Spleen (tissue), 11 donors: ENCODE measurements around the gene IGF1. TPM values are rescaled to one million over a fixed set of nuclear protein-coding genes. Genes with fewer than 3 reads are reported as not detected.

Experiments used
- DNase-seq: peaks from one replicate; pipeline ENCODE4 v3.0.0-alpha.2; 2020
- H3K27ac ChIP-seq, 8 donors: fragments of 200-600 bp; sonication (generic) in 7 of 8; 1 replicate in 4 of 8; 2 replicates in 4 of 8; pipeline versions ENCODE4 v1.5.0 to v1.8.0; 2016 to 2021; ENCODE audit warnings: inconsistent platforms in 4 of 8, mild to moderate bottlenecking in 4 of 8, moderate library complexity in 1 of 8
- H3K27me3 ChIP-seq, 7 donors: fragments of 200-600 bp; sonication (generic) in 6 of 7; replicated peaks in 1 of 7; 1 replicate in 4 of 7; 2 replicates in 3 of 7; pipeline versions ENCODE4 v1.5.0 to v1.8.0; 2016 to 2021; ENCODE audit warnings: inconsistent platforms in 3 of 7, mild to moderate bottlenecking in 1 of 7
- H3K36me3 ChIP-seq, 6 donors: fragments of 200-600 bp; sonication (generic) in 5 of 6; 1 replicate in 4 of 6; 2 replicates in 2 of 6; pipeline versions ENCODE4 v1.5.0 to v1.8.0; 2016 to 2021; ENCODE audit warnings: inconsistent platforms in 2 of 6
- H3K4me1 ChIP-seq, 6 donors: fragments of 200-600 bp; sonication (generic) in 5 of 6; 1 replicate in 3 of 6; 2 replicates in 3 of 6; pipeline versions ENCODE4 v1.5.0 to v1.8.0; 2016 to 2021; ENCODE audit warnings: inconsistent platforms in 3 of 6
- H3K4me3 ChIP-seq, 8 donors: fragments of 200-600 bp; sonication (generic) in 7 of 8; 1 replicate in 4 of 8; 2 replicates in 4 of 8; pipeline versions ENCODE4 v1.5.0 to v1.8.0; 2016 to 2021; ENCODE audit warnings: inconsistent platforms in 4 of 8, mild to moderate bottlenecking in 4 of 8, moderate library complexity in 2 of 8
- H3K9me3 ChIP-seq, 8 donors: fragments of 200-600 bp; sonication (generic) in 7 of 8; 1 replicate in 4 of 8; 2 replicates in 4 of 8; pipeline versions ENCODE4 v1.5.0 to v1.8.0; 2016 to 2021; ENCODE audit warnings: inconsistent platforms in 4 of 8
- CTCF ChIP-seq, 11 experiments: fragments of 200-600 bp in 7 of 11; fragments of 450-650 bp in 4 of 11; sonication (generic) in 4 of 11; IDR thresholded peaks in 8 of 11; conservative IDR thresholded peaks in 3 of 11; 1 replicate in 7 of 11; 2 replicates in 4 of 11; pipeline versions ENCODE4 v1.4.0 to v1.8.0; 2016 to 2021; ENCODE audit warnings: antibody characterized with exemption in 11 of 11, inconsistent platforms in 4 of 11, mild to moderate bottlenecking in 1 of 11
- POLR2A ChIP-seq, 3 donors: fragments of 450-650 bp; IDR thresholded peaks; one replicate each; pipeline ENCODE4 v1.5.1; 2017; ENCODE audit warnings: antibody characterized with exemption in 3 of 3, mild to moderate bottlenecking in 1 of 3
- POLR2AphosphoS5 ChIP-seq, 3 donors: sonication (generic); formaldehyde crosslinking; IDR thresholded peaks; one replicate each; pipeline ENCODE4 v1.5.1; 2017; ENCODE audit warnings: antibody characterized with exemption in 3 of 3
- WGBS, 5 donors: extraction: QIAGEN DNeasy Blood & Tissue Kit in 3 of 5; methylation state at CpG; one replicate each; pipeline versions ENCODE4 v1.1.5 to v1.1.7; 2013 to 2018; 5-methylcytosine and 5-hydroxymethylcytosine counted together
- intact Hi-C: fragments of 100-400 bp; cut with DNase I; formaldehyde crosslinking; loops from one replicate; pipeline ENCODE4 v1.15.0; 2023; ENCODE audit warnings: low total_unique reads
- polyA plus RNA-seq, 3 donors: library from polyadenylated mRNA; stranded (reverse); fragments of 200-250 nt; gene quantifications; one replicate each; pipeline ENCODE4 v1.2.1, GENCODE V29; 2013
- total RNA-seq, 7 donors: library from RNA; depleted of rRNA in 3 of 7; stranded (reverse); fragments of >200 nt in 3 of 7; fragmentation: NEBNext Ultra II Directional in 4 of 7; extraction: Animal tissue kit (Norgen Biotek cat#: 25700) in 4 of 7; gene quantifications; one replicate each; pipeline versions ENCODE4 v1.1.0 to v1.2.1, GENCODE V29; 2016 to 2021
- donor health status: healthy with polysubstance abuse.
- donor health status: DM: no; HTN: no; CAD: no; lungs with moderate emphysema.
- donor health status: DM: no; HTN: no; CAD: no.
- donor health status: Bipolar disorder and iron deficiency.
- donor health status: healthy.
- donor health status: DM: no; HTN: no; CAD: no.
- donor health status: DM: yes; HTN: yes; CAD: no.

The IGF1 gene
- total and polyA plus RNA-seq, 10 donors = 1.5 to 19.7 (median 11.3) TPM

- Histone ChIP-seq H3K27me3 (no peaks in the 10 kb centered on the region), H3K27ac (no peak overlapping the region), H3K9me3 (no peaks in the 10 kb centered on the region), H3K4me1 (peaks cover 0 to 3% (median 0%) of the 10 kb centered on the region in 6 donors), H3K4me3 (no peak overlapping the region), H3K36me3 (no peaks in the 10 kb centered on the region)
- 29 to 46% (median 42%) methylated on average over 4 of the region's 4 CpGs for WGBS, 5 donors
- DNase-seq = no peak
- intact Hi-C loops = no loop called here
- TF ChIP-seq POLR2A (IDR thresholded peaks at IDR 0.05) (no peak), CTCF (IDR thresholded peaks at IDR 0.05 in 8 of 11, conservative IDR thresholded peaks at IDR 0.05 in 3 of 11) (no peak), POLR2AphosphoS5 (IDR thresholded peaks at IDR 0.05) (no peak)
Observed at GRCh38 chr12:102436867-102437266, 43.5 kb downstream of the IGF1 start.

GRCh38 chr12:102435827-102436436 lies 44.4 kb downstream of the IGF1 start:
- H3K4me1 ChIP-seq = peaks cover 0 to 3% (median 0%) of the 10 kb centered on the region in 6 donors
- no peak overlapping the region for H3K27ac ChIP-seq
- H3K9me3 ChIP-seq = no peaks in the 10 kb centered on the region
- no peaks in the 10 kb centered on the region for H3K36me3 ChIP-seq
- no peak for DNase-seq
- TF ChIP-seq POLR2A (IDR thresholded peaks at IDR 0.05) (no peak), CTCF (IDR thresholded peaks at IDR 0.05 in 8 of 11, conservative IDR thresholded peaks at IDR 0.05 in 3 of 11) (no peak), POLR2AphosphoS5 (IDR thresholded peaks at IDR 0.05) (no peak)
- WGBS, 5 donors = 91 to 98% (median 96%) methylated on average over 4 of the region's 4 CpGs
- H3K27me3 ChIP-seq = no peaks in the 10 kb centered on the region
- intact Hi-C loops = no loop called here
- no peak overlapping the region for H3K4me3 ChIP-seq

- no peak overlapping the region for H3K4me3 ChIP-seq
- H3K4me1 ChIP-seq = peaks cover 0 to 3% (median 0%) of the 10 kb centered on the region in 6 donors
- H3K27ac ChIP-seq = no peak overlapping the region
- H3K9me3 ChIP-seq = no peaks in the 10 kb centered on the region
- 83 to 94% (median 89%) methylated on average over 1 of the region's 1 CpG for WGBS, 5 donors
- intact Hi-C loops = no loop called here
- TF ChIP-seq POLR2A (IDR thresholded peaks at IDR 0.05) (no peak), CTCF (IDR thresholded peaks at IDR 0.05 in 8 of 11, conservative IDR thresholded peaks at IDR 0.05 in 3 of 11) (no peak), POLR2AphosphoS5 (IDR thresholded peaks at IDR 0.05) (no peak)
- no peaks in the 10 kb centered on the region for H3K27me3 ChIP-seq
- H3K36me3 ChIP-seq = no peaks in the 10 kb centered on the region
- no peak for DNase-seq
Observed at GRCh38 chr12:102433304-102433703, 47.1 kb downstream of the IGF1 start.

- WGBS, 5 donors = 58 to 73% (median 65%) methylated on average over 3 of the region's 3 CpGs
- no peak for DNase-seq
- H3K27me3 ChIP-seq = no peaks in the 10 kb centered on the region
- no peaks in the 10 kb centered on the region for H3K36me3 ChIP-seq
- H3K9me3 ChIP-seq = no peaks in the 10 kb centered on the region
- no peak for TF ChIP-seq CTCF (IDR thresholded peaks at IDR 0.05 in 8 of 11, conservative IDR thresholded peaks at IDR 0.05 in 3 of 11)
- no peak for TF ChIP-seq POLR2A (IDR thresholded peaks at IDR 0.05)
- TF ChIP-seq POLR2AphosphoS5 (IDR thresholded peaks at IDR 0.05) = no peak
- H3K4me1 ChIP-seq = peaks cover 0 to 3% (median 0%) of the 10 kb centered on the region in 6 donors
- H3K4me3 ChIP-seq = no peak overlapping the region
- no peak overlapping the region for H3K27ac ChIP-seq
- intact Hi-C loops = no loop called here
Observed at GRCh38 chr12:102430661-102431060, 49.7 kb downstream of the IGF1 start.
